Bronchial epithelial cell (primary cell): ENCODE measurements around the gene KPNA4. TPM values are rescaled to one million over a fixed set of nuclear protein-coding genes. Genes with fewer than 3 reads are reported as not detected.

Experiments used
- DNase-seq: peaks from one replicate; pipeline ENCODE4 v3.0.0-alpha.2; 2010; ENCODE audit warnings: low read depth
- FAIRE-seq: peaks from 2 replicates; lab custom pipeline; 2011; peaks lifted over from hg19 to GRCh38; lab: Jason Lieb, UNC
- H3K27me3 ChIP-seq: 2 replicates; pipeline ENCODE4 v1.5.1; 2011; ENCODE audit warnings: low read length; ENCODE audit not compliant: control insufficient read depth, insufficient read depth
- H3K36me3 ChIP-seq: 2 replicates; pipeline ENCODE4 v1.5.1; 2011; ENCODE audit warnings: low read length; ENCODE audit not compliant: control insufficient read depth, insufficient read depth
- H3K4me3 ChIP-seq: 2 replicates; pipeline ENCODE4 v1.5.1; 2011; ENCODE audit warnings: mild to moderate bottlenecking, low read depth, low read length, control low read depth
- CTCF ChIP-seq: IDR thresholded peaks from 2 replicates; pipeline ENCODE4 v1.5.1; 2011; ENCODE audit warnings: mild to moderate bottlenecking, moderate library complexity, low read length, control low read depth, inconsistent platforms; ENCODE audit not compliant: insufficient read depth, severe bottlenecking
- total RNA-seq: library from RNA; depleted of rRNA; stranded (reverse); fragments of >200 nt; gene quantifications from 2 replicates; pipeline ENCODE4 v1.2.1, GENCODE V29; 2014

KPNA4 gene
- total RNA-seq, 1 donor from 2014 or later: 39.5 TPM

GRCh38 chr3:160464971-160465370 lies 100.4 kb downstream of the KPNA4 start:
- Histone ChIP-seq H3K36me3 (no peaks in the 10 kb centered on the region), H3K27me3 (peaks cover 1% of the 10 kb centered on the region), H3K4me3 (no peak overlapping the region)
- FAIRE-seq: no peak
- no peak for TF ChIP-seq CTCF
- DNase-seq: no peak

- peaks cover 1% of the 10 kb centered on the region for H3K27me3 ChIP-seq
- H3K36me3 ChIP-seq: no peaks in the 10 kb centered on the region
- H3K4me3 ChIP-seq: no peak overlapping the region
- TF ChIP-seq CTCF: no peak
- FAIRE-seq (no peak), DNase-seq (no peak)
Measured at GRCh38 chr3:160464321-160464720, 101.0 kb downstream of the KPNA4 start.

GRCh38 chr3:160460033-160460432 lies 105.3 kb downstream of the KPNA4 start:
- H3K27me3 ChIP-seq: peaks cover 4% of the 10 kb centered on the region
- DNase-seq (no peak), FAIRE-seq (no peak)
- H3K4me3 ChIP-seq: no peak overlapping the region
- no peak for TF ChIP-seq CTCF
- H3K36me3 ChIP-seq: no peaks in the 10 kb centered on the region

- no peak overlapping the region for H3K4me3 ChIP-seq
- no peaks in the 10 kb centered on the region for H3K36me3 ChIP-seq
- FAIRE-seq: no peak
- H3K27me3 ChIP-seq: peaks cover 4% of the 10 kb centered on the region
- no peak for TF ChIP-seq CTCF
- DNase-seq: no peak
Measured at GRCh38 chr3:160459450-160459970, 105.9 kb downstream of the KPNA4 start.

GRCh38 chr3:160458151-160458550 lies 107.2 kb downstream of the KPNA4 start:
- no peak for FAIRE-seq
- no peak for TF ChIP-seq CTCF

GRCh38 chr3:160455846-160456245 lies 109.5 kb downstream of the KPNA4 start:
- peaks cover 3% of the 10 kb centered on the region for H3K27me3 ChIP-seq
- TF ChIP-seq CTCF: no peak
- FAIRE-seq: no peak

More at GRCh38 chr3:160458151-160458550, 107.2 kb downstream of the KPNA4 start:
- H3K4me3 ChIP-seq: no peak overlapping the region
- H3K27me3 ChIP-seq: peaks cover 4% of the 10 kb centered on the region
- H3K36me3 ChIP-seq: no peaks in the 10 kb centered on the region
- no peak for DNase-seq

More at GRCh38 chr3:160455846-160456245, 109.5 kb downstream of the KPNA4 start:
- Histone ChIP-seq H3K36me3 (no peaks in the 10 kb centered on the region), H3K4me3 (no peak overlapping the region)
- DNase-seq: no peak
